GM21423 (cell line): ENCODE results near the gene BACH2.
"Not testable (repeated sequence)": the region's sequence is repeated elsewhere in the genome, so short reads cannot be mapped to it uniquely, and the experiment has no call there.

ENCODE experiments used
- ATAC-seq: cut with Tn5 transposase; IDR thresholded peaks from one replicate; pipeline ENCODE4 v1.9.1; 2021; ENCODE audit warnings: mild to moderate bottlenecking, moderate library complexity; ENCODE audit not compliant: unreplicated experiment

The BACH2 gene

DNA sequence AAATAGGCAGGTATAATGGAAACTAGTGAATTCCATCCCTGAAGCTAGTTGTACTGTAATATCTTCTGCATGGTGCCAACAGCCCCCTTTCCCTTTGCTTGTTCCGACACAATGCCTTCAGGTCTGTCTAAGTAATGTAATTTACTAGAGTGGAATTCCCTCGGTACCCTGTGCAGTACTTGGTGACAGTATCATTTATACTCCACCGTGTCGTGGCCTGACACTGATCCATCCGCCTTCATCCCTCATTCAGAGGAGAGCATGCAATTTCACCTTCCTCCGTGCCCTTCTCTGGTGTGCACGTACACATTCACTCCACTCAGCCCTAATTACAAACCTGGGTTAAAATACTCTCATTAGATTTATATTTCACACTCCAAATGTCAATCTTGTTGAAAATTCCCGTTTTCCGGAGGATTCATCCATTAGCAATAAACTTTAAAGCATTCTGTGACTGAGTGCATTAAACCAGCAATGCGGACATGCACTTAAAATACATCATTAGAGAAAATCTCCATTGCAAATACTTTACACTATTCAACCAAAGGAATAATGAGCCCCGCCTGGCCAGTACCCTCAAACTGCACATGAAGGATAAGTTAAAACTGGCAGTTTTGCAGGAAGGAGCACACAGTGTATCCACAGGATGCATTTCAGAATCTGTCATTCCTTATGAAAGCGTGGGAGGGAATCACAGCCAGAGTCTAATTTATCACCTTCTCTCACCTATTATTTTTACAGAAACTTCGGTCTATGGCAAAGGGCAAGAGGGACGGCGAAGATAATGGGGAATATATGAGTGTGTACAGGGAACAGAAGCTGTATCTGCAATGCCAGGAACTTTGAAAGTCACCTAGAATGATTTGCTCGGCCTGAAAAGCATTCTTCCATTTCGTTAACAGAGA lies 219.9 kb downstream of the BACH2 start:
- no peak for ATAC-seq

GRCh38 chr6:90074161-90074850 lies 222.3 kb downstream of the BACH2 start:
- ATAC-seq = no peak

GRCh38 chr6:90072935-90073464 lies 223.6 kb downstream of the BACH2 start:
- no peak for ATAC-seq

GRCh38 chr6:90072501-90072900 lies 224.1 kb downstream of the BACH2 start:
- ATAC-seq = no peak

DNA sequence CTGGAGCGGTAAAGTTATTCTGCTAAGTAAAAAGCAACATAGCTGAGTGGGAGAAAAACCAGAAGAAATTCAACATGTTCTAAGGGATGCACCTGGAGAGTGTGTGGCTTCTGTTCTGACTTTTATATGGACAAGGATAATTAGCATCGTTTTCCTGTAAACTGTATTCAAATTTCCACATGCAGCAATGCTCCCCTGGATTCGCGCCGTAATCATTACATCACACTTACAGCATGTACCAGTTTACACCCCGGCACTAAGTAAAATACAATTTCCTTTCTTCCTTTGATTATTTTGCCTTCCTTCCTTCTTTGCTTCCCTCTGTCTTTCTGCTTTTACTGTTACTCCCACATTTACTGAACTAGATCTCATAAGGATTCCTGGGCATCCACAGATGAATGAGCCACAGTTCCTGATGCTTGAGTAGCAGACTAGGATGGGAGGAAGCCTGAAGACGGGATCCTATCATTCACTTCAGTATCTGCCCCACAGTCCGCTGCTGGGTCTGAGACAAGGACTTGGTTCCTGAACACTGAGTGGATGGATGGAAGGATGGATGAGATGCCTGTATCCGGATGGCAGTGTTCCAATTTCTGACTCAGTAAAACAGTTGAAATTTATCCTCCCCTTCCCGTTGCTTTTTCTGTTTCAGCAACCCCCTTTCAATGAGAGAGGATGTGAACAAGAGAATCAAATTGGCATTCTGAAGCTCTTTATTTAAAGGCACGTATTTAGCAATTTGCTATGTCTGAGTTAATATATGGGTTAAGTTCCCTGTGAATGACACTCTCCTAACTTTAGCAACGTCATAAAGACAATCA lies 227.7 kb downstream of the BACH2 start:
- no peak for ATAC-seq

DNA sequence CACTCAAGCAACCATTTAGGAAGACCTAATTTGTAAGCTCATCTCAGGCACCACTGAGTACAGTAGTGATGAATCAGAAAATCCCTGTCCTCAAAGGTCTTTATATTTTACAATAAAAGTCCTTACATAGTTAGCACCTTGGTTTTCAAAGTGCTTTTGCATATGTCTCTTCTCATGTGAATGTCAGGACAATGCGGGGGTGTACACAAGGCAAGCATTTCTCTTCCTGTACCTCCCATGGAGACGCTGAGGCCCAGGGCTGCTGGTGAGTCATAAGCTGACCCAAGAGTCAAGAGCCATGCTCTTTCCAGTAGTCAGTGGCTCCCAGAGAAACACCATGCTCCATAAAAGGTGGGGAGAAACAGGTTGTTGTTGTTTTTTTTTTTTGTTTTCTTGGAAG lies 228.4 kb downstream of the BACH2 start:
- ATAC-seq = no peak

DNA sequence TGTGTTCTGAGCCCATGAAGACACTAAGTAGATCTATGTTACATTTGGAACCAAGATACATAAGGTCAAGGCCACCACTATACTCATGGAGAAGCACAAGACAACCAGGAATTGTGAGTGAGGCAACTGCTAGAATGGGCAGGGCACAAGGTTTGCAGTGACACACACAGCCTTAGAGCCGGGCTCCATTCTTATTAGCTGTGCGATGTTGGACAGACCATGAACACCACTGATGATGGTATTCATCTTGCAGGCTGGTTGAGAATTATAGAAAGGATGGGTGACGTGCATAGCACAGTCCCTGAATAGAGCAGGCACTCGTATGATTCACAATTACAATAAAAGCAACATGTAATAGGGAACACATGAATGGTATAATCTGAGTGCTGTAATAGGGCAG lies 229.9 kb downstream of the BACH2 start:
- ATAC-seq = no peak

- ATAC-seq = no peak
Observed at GRCh38 chr6:90065173-90065572, 231.5 kb downstream of the BACH2 start.

DNA sequence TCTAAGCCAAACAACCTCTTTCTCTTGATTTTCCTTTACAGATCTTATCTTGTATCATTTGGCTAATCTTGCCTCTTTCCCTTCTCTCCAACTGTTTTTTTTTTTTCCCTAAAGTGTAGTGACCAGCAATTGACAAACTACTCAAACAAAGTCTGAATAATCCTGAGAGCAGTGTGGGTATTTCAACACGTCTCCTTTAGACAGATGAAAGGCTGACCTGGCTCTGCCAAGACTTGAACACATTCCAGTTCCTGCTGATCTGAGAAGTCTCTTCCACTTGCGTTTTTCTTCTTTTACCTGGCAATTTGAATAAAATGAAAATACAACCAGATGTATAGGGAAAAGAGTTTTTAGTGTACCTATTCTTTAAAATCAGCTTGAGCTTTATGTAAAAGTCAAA lies 234.0 kb downstream of the BACH2 start:
- no peak for ATAC-seq

- ATAC-seq = no peak
Observed at GRCh38 chr6:90062051-90062450, 234.6 kb downstream of the BACH2 start.

DNA sequence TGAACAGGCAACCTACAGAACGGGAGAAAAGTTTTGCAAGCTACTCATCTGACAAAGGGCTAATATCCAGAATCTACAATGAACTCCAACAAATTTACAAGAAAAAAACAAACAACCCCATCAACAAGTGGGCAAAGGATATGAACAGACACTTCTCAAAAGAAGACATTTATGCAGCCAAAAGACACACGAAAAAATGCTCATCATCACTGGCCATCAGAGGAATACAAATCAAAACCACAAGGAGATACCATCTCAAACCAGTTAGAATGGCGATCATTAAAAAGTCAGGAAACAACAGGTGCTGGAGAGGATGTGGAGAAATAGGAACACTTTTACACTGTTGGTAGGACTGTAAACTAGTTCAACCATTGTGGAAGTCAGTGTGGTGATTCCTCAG lies 237.5 kb downstream of the BACH2 start:
- not testable (repeated sequence) for ATAC-seq

GRCh38 chr6:90055924-90056323 lies 240.7 kb downstream of the BACH2 start:
- not testable (repeated sequence) for ATAC-seq

DNA sequence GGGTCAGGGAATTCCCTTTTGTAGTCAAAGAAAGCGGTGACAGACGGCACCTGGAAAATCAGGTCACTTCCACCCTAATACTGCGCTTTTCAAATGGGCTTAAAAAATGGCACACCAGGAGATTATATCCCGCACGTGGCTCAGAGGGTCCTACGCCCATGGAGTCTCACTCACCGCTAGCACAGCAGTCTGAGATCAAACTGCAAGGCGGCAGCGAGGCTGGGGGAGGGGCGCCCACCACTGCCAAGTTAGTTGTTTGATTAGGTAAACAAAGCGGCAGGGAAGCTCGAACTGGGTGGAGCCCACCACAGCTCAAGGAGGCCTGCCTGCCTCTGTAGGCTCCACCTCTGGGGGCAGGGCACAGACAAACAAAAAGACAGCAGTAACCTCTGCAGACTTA lies 242.4 kb downstream of the BACH2 start:
- not testable (repeated sequence) for ATAC-seq

DNA sequence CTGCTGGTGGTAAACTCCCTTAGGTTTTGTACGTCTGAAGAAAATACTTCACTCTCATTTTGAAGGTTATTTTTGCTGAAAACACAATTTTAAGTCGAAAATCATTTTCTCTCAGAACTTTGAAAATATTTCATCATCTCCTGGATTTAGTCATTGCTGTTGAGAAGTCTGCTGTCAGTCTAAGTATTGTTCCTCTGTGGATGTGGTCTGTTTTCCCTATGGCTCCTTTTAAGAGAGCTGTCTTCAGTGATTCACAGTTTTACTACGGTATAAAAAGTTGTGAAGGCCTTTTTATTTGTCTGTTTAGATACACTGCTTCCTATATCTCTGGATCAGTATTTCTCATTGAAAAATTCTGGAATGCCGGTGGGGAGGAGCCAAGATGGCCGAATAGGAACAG lies 243.0 kb downstream of the BACH2 start:
- no peak for ATAC-seq

DNA sequence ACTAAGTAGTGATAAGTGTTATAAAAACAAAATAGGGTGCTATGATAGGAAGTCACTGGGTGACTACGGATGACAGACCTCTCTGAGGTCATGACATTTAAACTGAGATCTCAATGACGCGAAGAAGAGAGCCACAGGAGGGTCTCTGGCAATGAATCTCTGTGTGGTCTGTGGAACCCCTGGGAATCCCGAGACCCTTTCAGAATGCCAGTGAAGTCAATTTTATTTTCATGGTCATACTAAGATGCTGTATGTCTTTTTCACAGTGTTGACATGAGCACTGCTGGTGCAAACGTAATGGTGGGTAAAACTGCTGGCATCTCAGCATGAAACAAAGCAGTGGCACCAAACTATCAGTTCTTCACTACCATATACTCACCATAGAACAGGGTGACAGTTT lies 247.3 kb downstream of the BACH2 start:
- ATAC-seq = no peak

GRCh38 chr6:90048206-90048967 lies 248.3 kb downstream of the BACH2 start:
- ATAC-seq = no peak

DNA sequence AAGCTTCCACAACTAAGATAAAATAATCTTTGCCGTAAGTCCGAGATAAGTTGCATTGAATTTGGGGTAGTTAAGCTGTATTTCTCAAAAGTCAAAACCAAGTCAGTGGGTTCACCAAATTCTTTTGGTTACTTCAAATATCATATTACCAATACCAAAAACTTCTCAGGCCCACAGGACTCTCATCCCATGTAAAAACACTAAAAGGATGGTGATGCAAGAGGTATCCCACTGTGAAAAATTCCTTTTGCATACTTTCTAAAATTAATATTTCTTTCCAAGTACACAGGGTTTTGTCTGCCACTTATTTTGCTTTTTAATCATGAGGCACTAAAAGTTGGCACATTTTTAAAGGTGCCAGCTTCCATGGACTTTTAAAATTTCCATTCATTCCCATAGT lies 251.1 kb downstream of the BACH2 start:
- no peak for ATAC-seq

GRCh38 chr6:90044833-90045381 lies 251.7 kb downstream of the BACH2 start:
- no peak for ATAC-seq

GRCh38 chr6:90044182-90044832 lies 252.3 kb downstream of the BACH2 start:
- no peak for ATAC-seq

GRCh38 chr6:90040931-90041330 lies 255.7 kb downstream of the BACH2 start:
- ATAC-seq = no peak
